IMR-90 (cell line): ENCODE results near the gene IREB2.

Source experiments
- BHLHE40 ChIP-seq: fragments of 150-350 bp; IDR thresholded peaks from 2 replicates; pipeline ENCODE4 v1.6.1; 2016; ENCODE audit warnings: mild to moderate bottlenecking, low read depth, low read length
- CTCF ChIP-seq: conservative IDR thresholded peaks from 2 replicates; pipeline ENCODE4 v1.5.1; 2012; ENCODE audit warnings: mild to moderate bottlenecking, low read depth, low read length, improper control_type of control experiment
- MAZ ChIP-seq: IDR thresholded peaks from 2 replicates; pipeline ENCODE4 v1.6.1; 2012; ENCODE audit warnings: low read depth, mild to moderate bottlenecking, low read length, improper control_type of control experiment, moderate library complexity, borderline replicate concordance
- MXI1 ChIP-seq: IDR thresholded peaks from 2 replicates; pipeline ENCODE4 v1.6.1; 2012; ENCODE audit warnings: low read depth, mild to moderate bottlenecking, low read length, moderate library complexity, borderline replicate concordance
- POLR2A ChIP-seq: IDR thresholded peaks from 2 replicates; pipeline ENCODE4 v1.6.1; 2012; ENCODE audit warnings: mild to moderate bottlenecking, low read depth, low read length
- RAD21 ChIP-seq: IDR thresholded peaks from 2 replicates; pipeline ENCODE4 v1.6.1; 2012; ENCODE audit warnings: low read length, improper control_type of control experiment
- USF2 ChIP-seq: fragments of 150-350 bp; IDR thresholded peaks from 2 replicates; pipeline ENCODE4 v1.6.1; 2017; ENCODE audit warnings: mild to moderate bottlenecking, antibody characterized with exemption, low read length, low read depth

GRCh38 chr15:78396186-78396814, 41.7 kb upstream of the IREB2 start:
- no peak for TF ChIP-seq CTCF
- no peak for TF ChIP-seq USF2
- TF ChIP-seq MAZ, result no peak
- TF ChIP-seq BHLHE40, result no peak
- no peak for TF ChIP-seq POLR2A
- TF ChIP-seq MXI1, result no peak
- TF ChIP-seq RAD21, result no peak
